SK-N-SH (cell line): ENCODE data around the gene FAM184A.

Experiments used
- GABPA ChIP-seq: IDR thresholded peaks from 2 replicates; pipeline ENCODE4 v1.4.0; 2012; ENCODE audit warnings: low read depth, mild to moderate bottlenecking
- MXI1 ChIP-seq: IDR thresholded peaks from 2 replicates; pipeline ENCODE4 v1.6.1; 2012; ENCODE audit warnings: mild to moderate bottlenecking, low read depth, low read length, improper control_type of control experiment
- USF1 ChIP-seq: IDR thresholded peaks from 2 replicates; pipeline ENCODE4 v1.4.0; 2012; ENCODE audit warnings: low read depth, borderline replicate concordance

GRCh38 chr6:118917546-118918328 is 160.7 kb downstream of the FAM184A start:
- TF ChIP-seq MXI1 (no peak), USF1 (no peak), GABPA (no peak)
